HG03432 (cell line): ENCODE results near the gene PLOD2.
A peak's percentile ranks its signal among the peaks of the same experiment; 100 is the strongest.

Source experiments
- ATAC-seq: cut with Tn5 transposase; IDR thresholded peaks from one replicate; pipeline ENCODE4 v1.9.1; 2021; ENCODE audit warnings: mild to moderate bottlenecking, moderate library complexity; ENCODE audit not compliant: unreplicated experiment

The PLOD2 gene

GRCh38 chr3:146052056-146052790 lies 108.8 kb downstream of the PLOD2 start:
- no peak for ATAC-seq

- ATAC-seq = no peak
Measured at GRCh38 chr3:146050691-146051090, 110.3 kb downstream of the PLOD2 start.

- no peak for ATAC-seq
Measured at GRCh38 chr3:146047485-146047884, 113.5 kb downstream of the PLOD2 start.

- no peak for ATAC-seq
Measured at GRCh38 chr3:146044046-146044445, 116.9 kb downstream of the PLOD2 start.

DNA sequence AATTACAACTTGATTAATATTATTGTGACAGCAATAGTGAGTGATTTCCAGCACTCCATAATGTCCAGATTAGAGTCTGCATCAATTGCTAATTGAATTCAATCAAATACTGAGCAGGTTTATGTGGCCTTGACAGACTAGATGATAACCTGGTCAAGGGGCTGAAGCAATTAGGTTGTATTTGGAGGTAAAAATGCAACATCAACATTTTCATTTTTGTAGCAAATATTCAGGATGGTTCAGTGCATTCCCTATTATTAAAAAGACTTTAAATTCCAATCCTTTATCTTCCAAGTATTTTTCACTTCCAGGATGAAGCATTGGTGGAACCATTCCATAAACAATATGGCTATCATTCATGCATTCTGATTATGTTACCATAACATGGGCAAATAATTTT lies 120.4 kb downstream of the PLOD2 start:
- ATAC-seq = no peak

DNA sequence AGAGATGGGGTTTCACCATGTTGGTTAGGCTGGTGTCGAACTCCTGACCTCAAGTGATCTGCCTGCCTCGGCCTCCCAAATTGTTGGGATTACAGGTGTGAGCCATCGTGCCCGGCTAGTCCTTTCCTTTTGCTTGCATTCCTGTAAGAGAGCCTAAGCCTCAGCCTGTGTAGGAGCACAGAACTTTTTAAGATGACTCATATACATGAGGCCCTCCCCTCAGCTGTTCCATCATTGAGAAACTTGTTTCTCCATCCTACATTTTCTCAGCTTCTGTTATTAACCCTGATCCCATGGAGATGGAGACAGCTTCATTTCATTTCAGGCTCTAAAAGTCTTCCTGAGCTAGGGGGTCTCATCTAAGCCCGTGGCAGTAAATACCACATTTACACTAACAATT lies 123.3 kb downstream of the PLOD2 start:
- no peak for ATAC-seq

GRCh38 chr3:146036281-146036680 lies 124.7 kb downstream of the PLOD2 start:
- no peak for ATAC-seq

- no peak for ATAC-seq
Measured at GRCh38 chr3:146035366-146035765, 125.6 kb downstream of the PLOD2 start.

DNA sequence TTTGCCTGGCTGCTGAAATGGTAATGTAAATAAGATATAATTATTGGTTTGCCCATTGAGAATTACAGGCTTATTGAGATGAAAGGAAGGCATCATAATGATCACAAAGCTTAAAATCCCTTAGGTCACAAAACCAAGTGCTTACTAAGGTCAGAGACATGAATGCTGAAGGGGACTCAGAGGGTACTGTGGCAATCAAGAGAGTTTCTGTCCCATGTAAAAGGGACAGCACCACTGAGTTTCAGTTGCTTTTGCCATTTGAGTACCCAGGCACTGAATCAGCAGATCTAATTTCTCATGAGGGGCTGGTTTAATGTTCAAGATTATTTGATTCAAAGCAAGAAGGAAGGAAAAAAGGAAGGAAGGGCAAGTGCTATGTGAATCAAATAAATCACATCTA lies 127.0 kb downstream of the PLOD2 start:
- peak; percentile 72 for ATAC-seq

GRCh38 chr3:146026547-146026946 lies 134.4 kb downstream of the PLOD2 start:
- no peak for ATAC-seq

GRCh38 chr3:146024260-146024659 lies 136.7 kb downstream of the PLOD2 start:
- ATAC-seq = no peak

GRCh38 chr3:146020969-146021368 lies 140.0 kb downstream of the PLOD2 start:
- no peak for ATAC-seq

- ATAC-seq = no peak
Measured at GRCh38 chr3:146019508-146019907, 141.5 kb downstream of the PLOD2 start.
